NCI-H187 treated with DMSO at 0.1 percent for 48 hours (cell line): ENCODE measurements around the gene THSD7B.
"Not testable (repeated sequence)": the region's sequence is repeated elsewhere in the genome, so short reads cannot be mapped to it uniquely, and the experiment has no call there.

ENCODE experiments used
- DNase-seq: peaks from one replicate; lab custom pipeline; 2025; lab: John Stamatoyannopoulos, UW

THSD7B gene

DNA sequence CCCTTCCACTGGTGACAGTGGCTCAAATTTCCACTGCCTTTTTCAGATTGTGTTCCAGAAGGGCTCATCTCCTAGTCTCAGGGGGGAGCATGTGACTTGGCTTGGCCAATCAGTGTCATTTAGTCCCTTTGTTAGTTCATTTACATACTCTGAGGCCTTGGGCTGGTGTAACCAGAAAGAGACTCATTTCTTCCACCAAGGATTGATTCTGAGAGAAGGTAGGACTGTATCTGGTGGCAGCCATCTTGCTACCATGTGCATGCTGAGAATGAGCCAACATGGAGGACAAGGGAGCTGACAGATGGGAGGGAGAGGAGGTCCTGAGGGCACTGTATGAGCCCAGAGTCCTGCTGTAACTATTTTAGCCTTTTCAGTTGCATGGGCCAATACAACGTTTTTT is 191.7 kb downstream of the THSD7B start:
- DNase-seq, result no peak

DNA sequence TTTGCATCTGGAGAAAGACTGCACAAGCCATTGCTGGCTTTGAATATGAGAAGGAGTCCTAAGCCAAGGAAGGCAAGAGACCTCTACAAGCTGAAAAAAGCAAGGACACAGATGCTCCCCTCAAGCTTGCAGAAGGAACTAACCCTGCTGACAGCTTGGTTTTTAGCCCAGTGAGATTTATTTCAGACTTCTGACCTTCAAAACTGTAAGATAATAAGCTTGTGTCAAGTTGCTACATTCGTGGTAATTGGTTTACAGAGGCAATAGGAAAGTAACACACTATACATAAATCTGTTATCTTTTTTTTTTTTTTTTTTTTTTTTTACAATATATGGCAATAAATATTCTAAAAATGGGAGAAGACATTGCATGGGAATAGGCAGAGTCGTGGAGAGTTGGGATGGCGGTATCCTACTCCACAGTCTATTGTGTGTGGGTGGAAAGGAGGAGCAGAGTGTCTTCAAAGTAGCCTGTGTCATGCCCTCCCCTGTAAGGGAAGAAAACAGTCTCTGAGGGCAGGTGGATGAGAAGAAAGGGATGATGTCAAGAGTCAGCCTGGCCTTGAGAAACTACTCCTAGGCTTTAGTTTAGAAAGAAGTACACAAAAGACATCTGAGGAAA is 196.9 kb downstream of the THSD7B start:
- DNase-seq, result no peak

DNA sequence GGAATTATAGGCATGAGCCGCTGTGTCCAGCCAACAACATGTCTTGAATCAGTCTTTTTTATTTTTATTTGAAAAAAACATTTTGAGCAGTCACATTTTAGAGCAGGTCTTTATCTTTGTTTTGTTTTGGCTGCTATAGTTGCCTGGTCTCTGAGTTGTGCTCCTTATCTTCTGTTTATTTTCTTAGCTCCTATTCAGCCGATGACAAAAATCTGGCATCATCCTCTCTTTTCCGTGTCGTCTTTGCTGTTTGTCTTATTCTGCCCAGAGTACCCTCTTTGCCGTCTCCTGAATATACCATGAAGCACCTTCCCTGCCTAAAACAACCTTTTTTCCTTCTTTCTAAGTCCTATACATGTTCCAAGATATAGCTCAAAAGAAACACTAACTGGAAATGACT is 201.1 kb downstream of the THSD7B start:
- no peak for DNase-seq

DNA sequence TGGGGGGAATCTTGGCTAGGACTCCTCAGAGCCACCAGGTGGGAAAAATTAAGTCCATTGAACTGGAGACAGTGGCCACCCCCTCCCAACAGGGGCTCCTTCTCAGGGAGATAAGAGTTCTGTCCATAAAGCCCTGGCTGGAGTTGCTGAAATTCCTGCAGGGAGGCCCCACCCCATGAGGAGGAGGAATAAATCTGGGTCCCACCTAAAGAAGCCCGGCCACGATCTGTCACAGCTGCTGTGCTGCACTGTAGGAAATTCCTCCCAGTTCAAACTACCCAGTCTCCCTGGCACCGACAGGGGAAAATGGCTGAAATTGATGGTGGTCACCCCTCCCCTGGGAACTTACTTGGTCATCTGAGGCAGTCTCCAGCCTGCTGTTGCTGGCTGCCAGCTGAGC is 215.0 kb downstream of the THSD7B start:
- DNase-seq, result no peak

DNA sequence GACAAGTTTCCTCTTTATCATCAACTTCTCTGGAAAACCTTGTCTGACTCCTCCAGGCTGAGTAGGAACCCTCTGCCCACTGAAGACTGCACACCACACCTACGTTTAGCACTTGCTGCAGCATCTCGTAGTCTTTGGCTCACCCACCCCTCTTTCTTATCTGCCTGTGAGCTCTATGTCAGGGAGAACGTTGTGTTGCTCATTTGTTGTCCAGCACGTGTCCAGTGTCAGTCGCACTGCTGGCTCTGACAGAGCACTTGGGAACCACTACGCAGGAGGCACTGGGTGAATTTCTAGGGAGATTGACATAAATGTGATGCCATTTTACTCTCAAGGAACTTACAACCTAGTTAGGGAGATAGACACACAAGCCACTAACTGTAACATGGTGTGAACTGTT is 216.3 kb downstream of the THSD7B start:
- not testable (repeated sequence) for DNase-seq

DNA sequence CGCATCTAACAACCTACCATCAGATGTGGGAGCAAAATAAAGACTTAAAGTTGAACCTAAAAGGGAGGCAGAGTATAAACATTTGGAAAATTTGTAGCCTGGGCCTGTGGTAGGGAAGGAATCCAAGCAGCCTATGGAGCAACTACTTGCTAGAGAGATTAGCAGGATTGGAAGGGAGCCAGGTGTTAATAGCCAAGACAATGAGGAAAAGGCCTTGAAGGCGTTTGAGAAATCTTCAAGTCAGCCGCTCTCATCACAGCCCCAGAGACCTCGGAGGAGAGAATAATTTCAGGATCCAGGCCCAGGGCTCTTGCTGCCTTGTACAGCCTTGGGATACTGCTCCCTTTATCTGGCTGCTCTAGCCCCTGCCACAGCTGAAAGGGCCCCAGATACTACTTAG is 219.7 kb downstream of the THSD7B start:
- no peak for DNase-seq

DNA sequence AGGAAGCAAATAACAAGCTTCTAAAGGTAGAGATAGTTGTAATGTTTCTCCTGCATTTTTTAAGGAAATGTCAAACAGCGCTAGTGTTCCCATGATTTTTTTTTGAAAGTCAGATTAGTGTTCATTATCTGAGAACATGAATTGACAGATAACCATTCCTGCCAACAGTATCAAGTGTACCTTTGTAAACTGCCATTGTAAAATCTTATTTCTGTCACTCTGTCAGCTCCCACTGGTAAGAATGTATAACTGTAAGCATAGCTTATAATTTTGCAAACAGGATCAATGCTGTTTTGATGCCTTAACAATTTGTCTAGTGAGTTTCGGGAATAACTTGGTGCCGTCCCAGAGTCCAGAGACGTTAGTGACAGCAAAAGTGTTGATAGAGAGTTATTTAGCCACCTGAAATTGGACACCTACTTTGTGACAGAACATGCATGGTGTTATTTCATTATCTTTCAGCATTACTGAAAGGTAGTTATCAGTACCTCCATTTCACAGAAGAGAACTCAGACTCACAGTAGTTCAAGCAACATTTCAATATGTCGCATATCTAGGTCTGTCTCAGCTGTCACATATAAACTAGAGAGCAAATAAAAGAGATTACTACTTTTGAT is 221.4 kb downstream of the THSD7B start:
- DNase-seq, result no peak

DNA sequence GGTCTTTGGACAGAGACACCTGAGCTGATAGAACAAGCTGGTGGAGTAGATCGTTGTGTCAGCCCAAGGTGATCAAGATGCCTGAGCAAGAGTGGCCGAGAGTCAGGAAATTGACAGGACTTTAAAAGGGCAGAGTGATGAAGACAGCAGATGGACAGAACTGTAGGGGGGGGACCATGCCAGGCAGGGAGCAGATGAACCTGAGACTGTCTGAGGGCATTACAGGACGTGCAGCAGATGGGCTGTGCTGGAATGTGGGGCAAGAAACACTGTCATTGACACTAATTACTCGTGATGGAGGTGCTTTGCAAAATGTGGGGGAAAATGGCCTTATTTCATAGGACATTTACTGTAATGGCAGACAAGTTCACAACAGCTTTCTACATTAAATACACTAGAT is 225.0 kb downstream of the THSD7B start:
- DNase-seq, result no peak

DNA sequence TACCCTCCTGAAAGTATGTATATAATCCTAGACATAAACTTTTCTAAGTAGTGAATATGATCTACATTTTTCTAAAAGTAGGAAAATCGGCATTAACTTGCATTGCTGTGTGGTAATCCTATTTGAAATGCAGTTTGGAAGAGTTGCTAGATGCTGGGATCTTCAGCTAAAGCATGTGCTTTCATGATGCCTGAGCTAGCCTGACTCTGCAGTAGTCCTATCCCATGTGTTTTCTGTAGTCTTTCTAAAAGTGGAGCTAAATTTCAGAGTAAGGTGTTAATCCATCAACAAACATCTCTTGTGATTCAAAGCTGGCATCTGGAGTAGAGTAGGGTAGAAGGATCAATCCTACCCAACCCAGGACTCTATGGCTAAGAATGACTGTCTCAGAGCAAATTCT is 229.4 kb downstream of the THSD7B start:
- no peak for DNase-seq

DNA sequence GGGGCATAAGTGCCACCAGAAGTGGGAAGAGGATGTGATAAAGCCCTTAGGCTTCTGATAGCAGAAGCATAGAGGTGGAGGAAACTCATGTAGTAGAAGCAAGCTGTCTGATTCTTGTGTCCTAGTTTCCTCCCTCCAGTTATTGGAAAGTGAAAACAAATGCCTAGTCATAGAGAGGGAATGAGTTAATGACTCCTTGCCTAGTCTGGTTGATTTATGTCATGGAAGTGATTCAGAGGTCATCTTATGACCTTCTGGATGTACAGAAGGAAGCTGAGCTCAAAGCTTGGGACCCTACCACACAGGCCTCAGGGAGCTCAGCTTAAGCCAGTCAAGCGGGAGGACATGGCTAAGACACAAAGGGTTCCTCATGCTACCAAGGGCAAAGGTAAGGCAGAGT is 232.2 kb downstream of the THSD7B start:
- DNase-seq, result no peak

DNA sequence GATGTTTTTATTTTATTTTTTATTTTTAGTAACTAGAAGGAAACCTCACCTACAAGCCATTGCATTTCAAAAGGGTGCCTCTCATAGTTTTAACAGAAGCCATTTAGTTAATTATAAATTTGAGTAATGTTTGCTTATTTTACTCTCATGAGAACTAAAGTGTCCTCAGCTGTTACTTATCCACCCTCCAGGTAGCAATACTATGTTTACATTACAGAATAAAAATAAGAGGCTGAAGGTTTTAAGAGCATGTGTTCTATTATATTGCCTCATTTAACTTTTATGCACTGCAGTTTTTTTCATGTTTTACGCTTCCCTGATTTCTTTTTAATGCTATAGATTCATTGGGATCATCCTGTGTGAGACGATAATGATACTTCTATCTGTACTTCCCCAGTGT is 235.5 kb downstream of the THSD7B start:
- DNase-seq, result peak; percentile 54

DNA sequence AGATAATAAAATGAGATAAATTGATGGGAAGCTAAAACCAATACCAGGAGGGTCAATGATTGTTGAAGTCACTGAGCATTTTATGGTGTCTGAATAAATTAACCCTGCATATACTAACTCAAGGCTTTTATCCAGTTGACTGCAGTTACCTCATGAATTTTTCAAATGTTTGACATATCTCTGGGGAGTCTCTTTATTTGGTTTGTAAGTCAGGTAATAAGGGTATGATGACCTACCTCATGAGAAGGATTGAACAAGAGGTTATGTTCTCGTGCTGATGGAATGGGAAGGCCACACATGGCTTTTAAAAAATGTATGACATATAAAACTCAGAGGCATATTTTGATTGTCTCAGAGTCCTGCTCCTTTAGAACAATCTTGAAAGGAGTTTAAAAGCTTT is 237.6 kb downstream of the THSD7B start:
- no peak for DNase-seq

DNA sequence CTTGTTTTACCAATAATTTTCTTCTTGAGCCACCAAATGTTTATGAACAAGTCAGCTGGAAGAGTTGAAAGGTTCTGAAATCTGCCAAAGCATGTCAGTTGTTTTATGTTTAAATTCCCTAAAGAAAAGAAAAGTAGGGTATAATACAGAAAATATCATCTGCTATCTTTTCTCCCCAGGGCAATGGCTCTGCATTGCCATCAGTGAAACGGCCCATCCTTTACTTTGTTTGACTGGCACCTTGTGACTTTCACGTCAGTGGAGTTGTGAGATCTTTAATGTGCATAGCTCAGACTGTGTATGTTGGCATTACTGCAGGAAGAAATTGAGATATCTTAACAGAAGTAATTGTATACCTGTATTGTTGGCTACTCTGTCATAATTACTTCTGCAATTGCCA is 239.9 kb downstream of the THSD7B start:
- no peak for DNase-seq

DNA sequence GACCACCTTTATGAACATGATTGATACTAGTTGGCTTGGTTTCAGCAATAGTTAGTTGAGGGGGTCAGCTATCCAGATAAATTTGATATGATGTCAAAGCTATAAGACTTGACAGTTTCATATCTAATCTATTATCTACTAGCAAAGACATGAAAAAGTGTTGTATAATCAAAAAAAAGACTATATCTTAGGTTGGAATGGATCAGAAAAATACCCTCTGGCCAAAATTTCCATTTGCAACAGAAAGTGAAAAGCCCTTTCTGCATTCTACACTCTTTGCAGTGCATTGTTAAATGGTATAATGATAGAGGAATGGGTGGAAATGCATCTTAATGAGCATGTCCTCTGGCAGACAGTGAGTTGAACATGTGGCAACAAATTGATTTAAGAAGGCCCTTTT is 242.6 kb downstream of the THSD7B start:
- DNase-seq, result no peak

DNA sequence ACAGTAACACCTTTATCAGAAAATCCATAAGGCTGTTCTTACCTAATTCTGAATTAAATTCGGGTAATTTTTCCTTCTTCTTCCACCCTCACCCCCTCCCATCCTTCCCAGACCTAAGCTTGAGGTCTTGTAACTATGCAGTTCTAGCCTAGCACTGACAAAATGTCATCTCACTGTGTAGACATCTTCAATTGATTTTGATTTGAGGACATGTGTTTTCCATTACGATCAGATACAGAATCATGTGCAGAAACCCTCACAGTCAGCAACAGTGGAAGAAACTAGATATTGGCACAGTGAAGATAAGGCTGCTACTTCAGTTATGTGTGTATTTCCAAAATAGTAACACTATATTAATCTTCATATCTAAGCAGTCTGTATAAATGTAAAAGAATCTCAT is 244.6 kb downstream of the THSD7B start:
- DNase-seq, result no peak

DNA sequence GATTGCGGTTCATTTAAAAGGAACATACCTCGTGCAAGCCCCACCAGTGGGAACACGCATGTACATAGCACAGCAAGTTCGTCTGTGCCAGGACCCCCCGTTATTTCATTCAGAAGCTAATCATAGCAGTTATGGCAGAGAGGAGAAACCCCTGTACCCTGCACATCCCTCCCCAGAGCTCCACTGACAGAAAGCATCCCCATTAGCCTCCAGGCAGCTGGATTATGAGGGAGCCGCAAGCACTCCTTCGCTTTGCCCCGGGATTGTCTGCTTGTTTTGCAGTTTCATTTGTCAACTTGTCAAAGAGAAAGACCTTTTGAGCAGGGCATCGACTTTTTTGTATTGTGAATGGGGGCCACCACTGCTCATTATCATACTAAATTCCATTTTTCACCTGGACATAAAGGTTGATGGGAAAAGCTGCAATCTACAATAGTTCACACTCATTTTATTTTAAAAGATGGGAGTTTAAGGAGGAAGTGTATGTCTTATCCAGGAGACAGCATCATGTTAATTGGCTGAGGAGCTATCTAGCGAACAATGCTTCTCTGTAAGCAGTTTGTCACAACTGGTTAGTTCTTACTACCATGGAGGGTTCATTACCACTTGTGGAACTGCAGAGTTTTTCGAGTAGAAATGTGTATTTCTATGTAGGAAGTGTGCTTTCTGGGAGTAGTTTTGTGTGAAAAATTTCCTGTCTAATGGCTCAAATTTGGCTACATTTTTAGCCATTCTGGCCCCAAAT is 255.3 kb downstream of the THSD7B start:
- DNase-seq, result no peak

DNA sequence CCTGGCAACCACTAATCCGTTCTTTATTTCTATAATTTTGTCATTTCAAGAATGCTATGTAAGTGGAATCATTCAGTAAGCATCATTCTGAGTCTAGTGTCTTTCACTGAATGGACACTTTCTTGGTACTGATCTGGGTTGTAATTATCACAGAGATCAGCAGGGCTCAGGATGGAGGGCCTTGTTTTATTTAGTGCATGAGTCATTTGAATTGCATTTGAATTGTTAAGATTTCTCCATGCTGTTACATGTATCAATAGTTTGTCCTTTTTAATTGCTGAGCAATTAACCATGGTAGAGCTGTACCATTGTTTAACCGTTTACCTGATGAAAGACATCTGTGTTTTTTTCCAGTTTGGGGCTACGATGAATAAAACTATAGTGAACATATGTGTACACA is 256.4 kb downstream of the THSD7B start:
- no peak for DNase-seq

DNA sequence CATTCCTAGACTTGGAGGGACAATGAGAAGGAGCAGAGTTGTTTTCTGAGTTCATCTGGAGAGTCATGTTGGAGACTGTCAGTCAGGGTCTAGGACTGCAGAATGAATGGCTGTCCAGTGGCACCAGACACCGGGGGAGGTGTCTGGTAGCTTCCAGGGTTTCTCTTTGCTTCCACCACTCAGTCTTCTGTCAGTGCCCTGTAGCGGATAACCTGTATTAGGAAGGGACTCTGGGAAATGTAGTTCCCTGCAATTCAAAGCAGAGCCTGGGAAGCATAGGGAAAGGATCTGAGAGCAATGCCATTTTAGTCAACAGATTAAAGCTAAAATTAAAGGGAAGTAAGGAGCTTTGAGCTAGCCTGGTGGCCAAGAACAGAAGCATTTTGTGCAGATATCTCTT is 257.9 kb downstream of the THSD7B start:
- no peak for DNase-seq

DNA sequence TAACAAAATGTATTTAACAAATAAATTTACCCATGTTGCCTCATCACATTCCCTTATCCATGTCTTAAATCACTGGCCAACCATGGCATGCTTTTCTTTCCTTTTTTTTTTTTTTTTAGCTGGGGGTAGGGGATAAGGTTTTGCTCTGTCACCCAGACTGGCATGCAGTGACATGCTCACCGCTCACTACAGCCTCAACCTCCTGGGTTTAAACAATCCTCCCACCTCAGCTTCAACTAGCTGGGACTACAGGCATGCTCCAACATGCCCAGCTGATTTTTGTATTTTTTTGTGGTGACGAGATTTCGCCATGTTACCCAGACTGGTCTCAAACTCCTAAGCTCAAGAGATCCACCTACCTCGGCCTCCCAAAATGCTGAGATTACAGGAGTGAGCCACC is 266.4 kb downstream of the THSD7B start:
- DNase-seq, result no peak

DNA sequence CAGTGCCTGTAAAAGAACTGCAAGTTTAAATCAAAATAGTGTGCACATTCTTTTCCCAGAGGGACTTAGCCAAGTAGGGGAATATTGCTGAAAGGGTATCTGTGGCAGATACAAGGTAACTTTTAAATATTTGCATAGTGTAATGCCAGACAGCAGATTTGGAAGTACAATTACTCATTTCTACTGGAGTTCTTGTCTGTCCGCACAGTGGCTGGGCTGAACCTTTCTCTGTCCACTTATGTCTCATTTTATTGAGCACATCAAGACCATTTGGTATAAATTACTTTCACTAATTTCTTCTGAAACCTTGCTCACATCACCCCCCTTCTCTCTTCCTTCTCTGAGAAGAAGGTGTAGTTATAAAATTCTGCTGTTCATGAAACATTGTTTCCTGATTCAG is 271.3 kb downstream of the THSD7B start:
- DNase-seq, result no peak

DNA sequence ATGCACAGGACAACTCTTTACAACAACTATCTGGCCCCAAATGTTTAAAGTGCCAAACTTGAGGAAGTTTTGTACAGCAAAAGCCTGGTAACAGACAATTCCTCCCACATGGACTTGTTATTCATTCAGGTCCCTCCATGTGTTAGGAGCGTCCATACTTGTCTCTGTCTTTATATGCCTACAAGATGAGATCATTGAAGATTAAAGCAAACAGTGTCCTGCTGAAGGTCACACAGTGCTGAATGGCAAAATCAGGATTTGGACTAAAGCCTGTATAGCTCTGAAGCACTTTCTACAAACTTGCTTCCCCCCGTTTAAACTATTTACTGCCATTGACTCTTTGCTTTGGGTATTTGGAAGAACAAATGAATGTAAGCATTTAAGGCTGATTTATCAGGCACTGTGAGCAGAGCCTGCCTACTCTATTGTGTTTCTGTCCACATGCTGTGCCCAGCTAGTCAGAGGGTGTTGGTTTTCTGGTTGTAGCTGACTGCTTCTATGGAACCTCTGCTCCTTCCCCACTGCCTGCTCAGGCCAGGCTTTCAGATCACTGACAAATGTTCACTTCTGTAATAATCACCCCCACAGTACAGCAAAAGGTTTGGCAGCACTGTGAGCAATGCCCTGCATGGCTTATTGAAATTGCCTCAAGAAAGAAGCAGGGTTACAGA is 274.3 kb downstream of the THSD7B start:
- no peak for DNase-seq

DNA sequence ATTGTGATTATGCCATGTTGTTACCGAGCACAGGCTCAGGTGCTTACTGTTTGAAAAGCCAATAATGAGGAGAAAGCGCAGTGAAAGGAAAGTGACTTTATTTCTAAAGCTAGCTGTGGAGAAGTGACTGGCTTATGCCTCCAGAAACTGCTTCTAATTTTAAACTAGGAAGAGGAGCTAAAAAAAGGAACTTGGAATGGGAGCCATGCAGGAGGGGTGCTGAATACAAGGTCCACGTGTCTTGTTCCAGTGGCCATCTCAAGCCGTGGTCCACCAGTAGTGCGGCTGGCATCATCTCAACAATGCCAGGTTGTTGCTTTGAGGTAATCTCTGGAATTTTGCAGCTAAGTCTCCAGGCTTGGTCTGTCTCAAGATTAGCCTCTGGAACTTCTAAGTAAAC is 282.0 kb downstream of the THSD7B start:
- DNase-seq, result no peak

DNA sequence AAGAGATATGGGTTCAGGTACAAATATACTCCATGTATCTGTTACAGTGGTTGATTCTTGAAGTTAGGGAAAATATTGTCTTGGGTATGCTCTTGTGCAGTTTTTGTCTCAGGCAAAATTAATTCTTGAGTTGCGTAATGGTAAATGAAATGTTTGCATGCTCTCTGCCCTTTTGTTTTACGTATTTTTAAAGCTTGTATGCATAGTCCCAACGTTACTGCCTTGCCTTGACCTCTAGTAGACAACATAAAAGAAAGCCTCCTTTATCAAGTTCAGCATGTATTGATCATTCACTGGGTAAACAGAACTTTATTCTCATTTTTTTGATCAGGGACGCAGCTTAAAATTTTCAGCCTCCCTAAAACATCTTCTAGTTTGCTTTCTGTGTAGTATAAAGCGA is 283.1 kb downstream of the THSD7B start:
- DNase-seq, result no peak
